HG02981 (cell line): ENCODE results near the gene GPR135.
"Not testable (repeated sequence)": the region's sequence is repeated elsewhere in the genome, so short reads cannot be mapped to it uniquely, and the experiment has no call there.

Experiments used
- ATAC-seq: cut with Tn5 transposase; IDR thresholded peaks from one replicate; pipeline ENCODE4 v1.9.1; 2021; ENCODE audit warnings: mild to moderate bottlenecking, moderate library complexity; ENCODE audit not compliant: unreplicated experiment

Gene GPR135

DNA sequence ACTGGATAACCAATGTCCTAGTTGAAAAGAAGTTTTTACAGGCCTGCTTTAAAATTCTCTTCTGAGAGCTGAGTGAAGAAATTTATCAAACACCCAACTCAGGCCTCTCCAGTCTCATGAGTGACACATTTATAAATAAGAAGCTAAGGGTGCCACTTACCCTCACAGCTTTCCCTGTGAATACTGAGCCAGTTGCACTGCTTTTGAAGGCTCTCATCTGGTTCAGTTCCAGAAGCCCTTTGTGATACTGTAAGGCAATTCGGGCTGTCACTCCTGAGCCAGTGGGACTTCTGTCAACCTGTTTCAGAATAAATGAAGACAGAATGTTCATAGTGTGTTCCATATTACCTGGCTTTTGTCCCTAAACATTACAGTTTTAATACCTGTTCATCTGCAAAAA, 10.5 kb upstream of the GPR135 start:
- ATAC-seq: no peak

DNA sequence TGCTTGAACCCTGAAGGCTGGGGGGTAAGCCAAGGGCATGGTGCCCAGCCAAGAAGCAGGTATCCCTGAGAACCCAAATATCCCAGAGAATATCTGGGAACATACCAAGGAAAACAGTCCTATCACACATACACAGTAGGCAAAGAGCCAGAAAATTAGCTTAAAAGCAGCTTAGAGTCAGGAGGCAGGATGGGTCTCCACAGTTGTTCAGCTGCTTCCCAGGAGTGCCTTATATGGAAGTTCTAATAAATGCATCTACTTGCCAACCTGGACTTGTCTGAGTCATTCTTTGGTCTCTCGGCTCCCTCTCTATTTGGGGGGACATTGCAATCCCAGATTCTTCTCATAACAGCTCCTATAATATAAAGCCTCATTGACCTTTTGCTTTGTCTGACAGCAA, 9.0 kb upstream of the GPR135 start:
- no peak for ATAC-seq

DNA sequence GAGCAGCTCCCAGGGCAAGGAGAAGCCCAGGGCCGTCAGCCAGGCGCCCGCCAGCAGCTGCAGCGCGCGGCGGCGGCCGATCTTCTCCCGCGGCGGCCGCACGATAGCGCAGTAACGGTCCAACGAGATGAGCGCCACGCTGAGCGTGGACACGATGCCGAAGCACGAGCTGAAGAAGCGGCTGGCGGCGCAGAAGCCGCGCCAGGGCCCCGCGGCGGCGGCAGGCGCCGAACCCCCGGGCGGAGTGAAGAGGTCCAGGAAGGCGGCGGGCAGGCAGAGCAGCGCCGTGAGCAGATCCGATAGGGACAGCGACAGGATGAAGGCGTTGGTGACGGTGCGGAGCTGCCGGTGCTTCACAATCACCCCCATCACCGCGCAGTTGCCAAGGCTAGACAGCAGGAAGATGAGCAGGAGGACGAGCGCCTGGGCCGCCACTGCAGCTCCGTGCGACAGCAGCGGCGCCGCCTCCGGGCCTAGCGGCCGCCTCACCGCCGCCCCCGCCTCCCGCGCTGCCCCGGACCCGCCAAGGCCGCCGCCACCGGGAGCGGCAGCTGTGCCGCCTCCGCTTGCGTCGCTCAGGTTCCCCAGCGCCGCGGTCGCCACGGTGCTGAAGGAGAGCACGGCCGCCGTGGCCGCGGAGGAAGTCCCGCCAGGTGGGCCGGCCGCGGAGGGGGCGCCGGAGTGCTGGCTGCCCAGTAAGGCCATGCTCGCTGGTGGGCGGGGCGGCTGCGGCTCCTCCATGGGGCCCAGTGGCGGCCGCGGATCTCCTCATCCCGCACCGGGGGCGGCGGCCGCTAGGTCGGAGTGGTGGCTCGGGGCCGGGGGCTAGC, 479 bp downstream of the GPR135 start:
- peak; percentile 57 for ATAC-seq

DNA sequence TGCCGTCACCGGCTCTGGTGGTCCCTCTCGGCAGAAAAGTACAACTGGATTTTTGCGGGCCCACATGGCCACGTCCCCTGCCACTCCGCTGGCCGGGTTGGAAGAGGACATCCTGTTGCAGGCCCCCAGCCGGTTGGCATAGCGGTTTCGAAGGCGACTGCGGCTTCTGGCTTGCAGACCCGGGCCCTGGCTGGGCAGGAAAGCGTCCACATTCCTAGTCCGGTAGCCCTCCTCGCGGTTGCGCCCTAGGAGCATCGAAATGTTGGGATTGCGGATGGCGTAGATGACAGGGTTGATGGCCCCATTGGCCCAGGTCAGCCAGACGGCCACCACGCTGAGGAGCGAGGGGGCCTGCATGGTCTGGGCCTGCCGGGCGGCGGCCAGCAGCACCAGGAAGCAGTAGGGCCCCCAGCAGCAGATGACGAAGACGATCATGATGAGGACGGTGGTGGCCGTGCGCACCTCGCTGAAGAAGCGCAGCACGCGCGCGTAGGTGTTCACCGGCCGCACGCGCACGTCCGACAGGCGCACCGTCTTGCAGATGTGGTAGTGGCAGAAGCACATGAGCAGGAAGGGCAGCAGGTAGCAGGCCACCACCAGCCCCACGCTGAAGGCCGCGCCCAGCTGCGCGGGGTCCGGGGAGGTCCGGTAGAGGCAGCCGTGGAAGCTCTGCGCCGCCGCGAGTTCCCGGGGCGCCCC, 1.2 kb downstream of the GPR135 start:
- no peak for ATAC-seq

DNA sequence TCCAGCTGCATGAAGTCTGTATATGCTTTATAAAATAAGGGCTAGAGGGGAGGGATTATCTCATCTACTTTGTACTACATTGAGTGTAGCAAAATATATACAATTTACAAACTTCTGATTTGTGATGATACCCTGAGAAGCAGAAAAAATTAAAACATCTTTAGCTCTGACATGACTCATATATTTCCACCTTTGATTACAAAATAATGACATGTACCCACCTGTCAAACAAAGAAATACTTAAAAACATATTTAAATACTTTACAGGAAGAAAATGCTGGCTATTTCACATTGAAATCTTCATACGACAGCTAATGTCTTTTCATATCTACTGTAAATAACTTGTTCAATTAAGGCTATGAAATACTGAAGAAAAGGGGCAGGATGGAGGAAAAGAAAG, 3.3 kb downstream of the GPR135 start:
- ATAC-seq: no peak

- no peak for ATAC-seq
These were observed 4.8 kb downstream of the GPR135 start for GRCh38 chr14:59460378-59460777.

- ATAC-seq: no peak
These were observed 6.7 kb downstream of the GPR135 start for GRCh38 chr14:59458486-59458885.

DNA sequence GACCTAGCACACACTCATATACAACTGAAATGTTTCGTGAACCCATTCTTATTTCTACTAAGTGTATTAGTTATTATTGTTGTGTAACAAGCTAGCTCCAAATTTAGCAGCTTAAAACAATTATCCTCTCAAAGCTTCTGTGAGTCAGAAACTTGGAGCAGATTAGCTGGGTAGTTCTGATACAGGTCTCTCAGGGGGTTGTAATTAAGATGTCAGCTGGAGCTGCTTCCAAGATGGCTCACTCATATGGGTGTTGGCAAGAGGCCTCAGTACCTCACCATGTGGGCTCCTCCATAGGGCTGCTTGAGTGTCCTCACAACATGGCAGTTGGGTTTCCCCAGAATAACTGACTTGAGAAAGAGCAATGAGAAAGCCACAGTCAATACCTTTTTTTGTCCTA, 9.8 kb downstream of the GPR135 start:
- no peak for ATAC-seq

DNA sequence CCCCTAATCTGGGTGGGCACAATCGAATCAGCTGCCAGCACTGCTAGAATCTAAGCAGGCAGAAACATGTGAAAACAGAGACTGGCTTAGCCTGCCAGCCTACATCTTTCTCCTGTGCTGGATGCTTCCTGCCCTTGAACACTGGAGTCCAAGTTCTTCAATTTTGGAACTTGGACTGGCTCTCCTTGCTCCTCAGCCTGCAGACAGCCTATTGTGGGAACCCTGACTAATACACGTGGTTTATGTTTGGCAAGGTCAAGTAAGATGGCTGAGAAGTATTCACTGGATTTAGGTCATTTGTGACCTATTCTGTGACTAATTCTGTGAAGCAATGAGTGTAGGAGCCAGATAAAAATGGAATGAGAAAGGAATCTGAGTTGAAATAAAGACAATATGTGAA, 11.0 kb downstream of the GPR135 start:
- ATAC-seq: no peak

DNA sequence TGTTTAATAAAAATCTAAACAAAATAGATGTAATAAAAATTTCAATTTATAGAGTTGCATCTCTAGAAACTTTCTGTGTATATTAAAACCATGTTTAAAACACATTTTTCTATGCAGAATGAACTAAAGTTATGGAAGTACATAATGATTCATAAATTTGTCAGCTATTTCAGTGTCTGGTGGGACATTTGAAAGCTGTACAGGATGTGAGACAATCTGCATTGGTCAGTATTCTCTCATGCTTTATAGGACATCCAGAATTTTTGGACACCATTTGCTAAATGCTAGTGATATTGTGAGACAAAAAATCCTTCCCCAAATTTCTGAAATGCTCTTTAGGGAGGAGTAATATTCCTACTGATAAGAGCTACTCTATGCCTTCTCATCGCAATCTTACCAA, 13.3 kb downstream of the GPR135 start:
- ATAC-seq: no peak

DNA sequence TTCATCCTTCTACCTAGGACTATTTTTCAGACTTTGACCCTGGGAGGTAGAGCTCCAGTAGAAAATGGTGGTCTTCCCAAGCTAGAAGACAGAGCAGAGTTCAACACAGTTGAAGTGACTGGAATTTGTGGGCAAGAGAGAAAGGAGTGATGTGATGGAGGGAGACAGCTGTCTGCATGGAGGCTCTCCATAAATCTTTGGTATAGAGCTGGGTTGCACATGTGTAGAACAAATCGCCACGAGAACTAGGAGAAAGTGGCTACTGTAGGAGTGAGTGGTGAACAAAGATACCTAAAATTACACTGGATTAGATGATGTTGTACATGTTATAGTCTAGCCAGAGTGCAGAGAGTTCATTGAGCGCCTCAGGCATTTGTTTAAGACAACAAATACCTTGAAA, 14.5 kb downstream of the GPR135 start:
- no peak for ATAC-seq

- not testable (repeated sequence) for ATAC-seq
These were observed 16.5 kb downstream of the GPR135 start for GRCh38 chr14:59448673-59449072.

DNA sequence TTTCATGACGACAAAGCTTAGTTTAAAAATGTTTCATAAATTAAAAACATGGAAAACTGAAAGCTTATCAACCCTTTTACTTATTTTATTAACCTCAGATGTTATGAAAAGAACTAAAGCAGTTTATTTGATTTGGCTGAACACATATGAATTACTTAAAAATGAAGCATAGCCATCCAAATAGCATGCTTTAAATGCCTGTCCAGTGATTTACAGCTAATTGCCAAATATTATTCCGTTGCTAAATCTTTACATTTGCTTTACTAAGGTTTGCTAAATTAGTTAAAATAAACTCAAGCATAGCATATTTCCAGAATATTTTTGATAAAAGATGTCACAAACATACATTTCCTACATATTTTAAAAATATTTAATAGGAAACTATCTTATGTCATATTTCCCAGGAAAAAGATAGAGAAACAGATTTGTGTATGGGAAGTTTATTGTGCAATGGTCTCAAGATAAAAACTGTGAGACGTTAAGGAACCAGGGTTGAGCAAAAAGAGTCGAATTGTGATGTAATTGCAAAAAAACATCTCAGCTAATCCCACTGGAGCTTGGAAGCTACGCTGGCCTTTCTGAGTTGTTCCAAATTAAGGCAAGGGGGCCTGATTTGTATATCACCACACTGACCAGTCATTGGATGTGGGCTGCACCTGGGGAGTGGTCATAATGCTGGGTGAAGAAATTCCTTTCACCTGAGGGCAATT, 25.8 kb downstream of the GPR135 start:
- ATAC-seq: no peak

- ATAC-seq: no peak
These were observed 27.0 kb downstream of the GPR135 start for GRCh38 chr14:59438195-59438647.

DNA sequence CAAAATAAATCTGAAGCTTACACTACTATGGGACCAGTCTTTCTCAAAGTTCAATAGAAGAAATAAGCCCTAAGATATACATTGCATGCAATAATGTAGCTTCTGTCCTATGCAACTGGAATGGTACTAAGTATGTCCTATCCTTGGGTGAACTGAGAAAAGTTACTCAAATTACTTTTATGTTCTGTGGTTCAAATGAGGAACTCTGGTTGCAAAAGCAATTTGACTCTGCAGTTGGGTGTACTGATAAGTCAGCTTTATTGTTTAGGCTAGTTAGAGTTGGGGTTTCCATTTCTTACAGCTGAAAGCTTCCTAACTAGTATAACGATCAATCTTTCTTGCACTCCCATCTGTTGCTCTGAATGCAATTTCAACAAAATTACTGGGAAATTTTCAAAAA, 29.2 kb downstream of the GPR135 start:
- no peak for ATAC-seq

- ATAC-seq: no peak
These were observed 30.1 kb downstream of the GPR135 start for GRCh38 chr14:59435101-59435500.

GRCh38 chr14:59429790-59430189, 35.4 kb downstream of the GPR135 start:
- no peak for ATAC-seq

DNA sequence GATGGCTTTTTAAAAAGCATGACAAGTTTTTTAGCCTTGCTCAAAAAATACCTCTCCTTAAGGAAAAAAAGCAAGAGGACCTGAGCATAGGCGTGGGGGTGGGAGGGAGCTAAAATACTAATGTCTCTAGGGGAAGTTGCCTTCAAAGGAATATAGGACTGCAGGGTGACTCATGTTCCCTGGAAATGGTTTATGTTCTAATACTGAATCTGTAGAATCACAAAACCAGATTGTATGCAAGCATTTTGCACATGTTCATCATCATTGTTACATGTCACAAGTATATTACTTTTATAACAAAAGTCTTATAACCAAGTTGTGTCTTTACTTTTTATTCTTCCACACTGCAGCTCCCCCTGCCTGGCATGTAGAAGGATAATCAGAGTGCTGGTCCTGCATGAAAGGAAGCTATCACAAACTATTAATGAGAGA, 36.6 kb downstream of the GPR135 start:
- ATAC-seq: no peak

DNA sequence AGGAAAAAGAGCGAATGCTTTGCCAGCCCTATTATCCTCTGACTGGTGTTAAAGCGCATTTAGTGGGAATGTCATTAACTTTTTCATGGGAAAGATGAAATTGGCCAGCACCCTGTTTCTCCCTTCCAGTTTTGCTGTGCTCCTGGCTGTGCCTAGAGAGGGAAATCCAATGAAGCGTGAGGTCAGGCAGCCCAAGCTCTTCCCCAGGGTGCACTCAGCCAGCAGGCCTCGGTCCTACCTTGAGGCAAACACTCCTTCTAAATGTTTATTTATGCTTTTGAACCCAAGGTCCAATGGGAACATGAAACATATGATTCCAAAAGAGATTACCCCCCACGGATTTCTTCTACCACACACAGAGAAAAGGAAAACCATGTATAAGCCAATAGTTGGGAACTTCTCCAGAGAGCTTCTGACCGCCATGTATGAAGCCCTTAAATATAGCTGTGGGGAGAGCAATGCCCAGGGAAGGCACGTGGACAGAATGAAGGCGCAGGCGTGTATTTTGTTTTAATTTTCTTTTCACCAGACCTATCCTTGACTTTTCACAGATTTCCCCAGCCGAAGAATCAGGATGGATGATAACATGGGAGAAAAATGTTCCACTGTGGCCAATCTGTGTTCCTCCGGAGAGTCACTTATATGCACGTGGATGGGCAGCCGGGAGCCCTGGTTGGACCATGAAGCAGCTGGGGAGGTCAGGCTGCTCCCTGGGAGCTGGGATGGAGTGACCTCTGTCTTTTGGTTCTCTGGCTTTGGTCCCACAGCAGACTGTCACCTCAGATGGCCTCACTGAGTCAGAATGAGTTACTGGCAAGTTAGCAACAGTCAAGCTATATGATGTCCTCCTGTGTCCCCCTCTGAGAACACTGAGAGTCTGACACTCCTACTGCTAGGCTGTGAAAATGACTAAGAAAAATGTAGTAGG, 37.3 kb downstream of the GPR135 start:
- no peak for ATAC-seq

GRCh38 chr14:59425322-59425935, 39.8 kb downstream of the GPR135 start:
- no peak for ATAC-seq
